ENCODE results near the gene LAMA3.

DNA sequence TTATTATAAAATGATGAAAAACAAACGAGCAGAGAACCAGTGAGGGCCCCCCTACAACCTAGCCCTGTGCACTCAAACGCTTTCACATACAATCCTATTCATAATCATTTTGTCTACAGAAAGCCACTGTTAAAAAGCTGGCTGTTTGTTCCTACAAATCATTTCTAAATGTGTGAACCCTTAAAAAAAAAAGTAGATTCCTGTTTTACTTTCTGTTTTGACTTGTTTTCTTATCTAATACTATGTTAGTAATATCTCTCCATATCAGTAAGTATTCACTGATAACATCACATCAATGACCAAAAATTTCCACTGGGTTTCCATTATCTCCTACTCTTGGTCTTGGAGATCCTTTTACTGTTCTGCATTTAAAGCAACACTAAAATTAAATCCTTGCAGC is 196.5 kb downstream of the LAMA3 start:
- TF ChIP-seq CTCF (conservative IDR thresholded peaks at IDR 0.05; ENCODE audit: low read depth in 2 of 2) (no peak), POLR2AphosphoS5 (IDR thresholded peaks at IDR 0.05; ENCODE audit: low read depth) (no peak), EZH2 (IDR thresholded peaks at IDR 0.05; ENCODE audit: low read depth, unreplicated experiment) (no peak), EZH2phosphoT487 (IDR thresholded peaks at IDR 0.05; ENCODE audit: unreplicated experiment) (no peak), CREB1 (CRISPR knock-in tag; IDR thresholded peaks at IDR 0.05; ENCODE audit: low read depth) (no peak), NANOG (IDR thresholded peaks at IDR 0.05; ENCODE audit: borderline replicate concordance) (no peak), ZNF331 (CRISPR knock-in tag; IDR thresholded peaks at IDR 0.05; ENCODE audit: low read depth) (no peak), JUNB (IDR thresholded peaks at IDR 0.05; ENCODE audit: unreplicated experiment) (no peak)
- TF ChIP-seq, protein P1, sequence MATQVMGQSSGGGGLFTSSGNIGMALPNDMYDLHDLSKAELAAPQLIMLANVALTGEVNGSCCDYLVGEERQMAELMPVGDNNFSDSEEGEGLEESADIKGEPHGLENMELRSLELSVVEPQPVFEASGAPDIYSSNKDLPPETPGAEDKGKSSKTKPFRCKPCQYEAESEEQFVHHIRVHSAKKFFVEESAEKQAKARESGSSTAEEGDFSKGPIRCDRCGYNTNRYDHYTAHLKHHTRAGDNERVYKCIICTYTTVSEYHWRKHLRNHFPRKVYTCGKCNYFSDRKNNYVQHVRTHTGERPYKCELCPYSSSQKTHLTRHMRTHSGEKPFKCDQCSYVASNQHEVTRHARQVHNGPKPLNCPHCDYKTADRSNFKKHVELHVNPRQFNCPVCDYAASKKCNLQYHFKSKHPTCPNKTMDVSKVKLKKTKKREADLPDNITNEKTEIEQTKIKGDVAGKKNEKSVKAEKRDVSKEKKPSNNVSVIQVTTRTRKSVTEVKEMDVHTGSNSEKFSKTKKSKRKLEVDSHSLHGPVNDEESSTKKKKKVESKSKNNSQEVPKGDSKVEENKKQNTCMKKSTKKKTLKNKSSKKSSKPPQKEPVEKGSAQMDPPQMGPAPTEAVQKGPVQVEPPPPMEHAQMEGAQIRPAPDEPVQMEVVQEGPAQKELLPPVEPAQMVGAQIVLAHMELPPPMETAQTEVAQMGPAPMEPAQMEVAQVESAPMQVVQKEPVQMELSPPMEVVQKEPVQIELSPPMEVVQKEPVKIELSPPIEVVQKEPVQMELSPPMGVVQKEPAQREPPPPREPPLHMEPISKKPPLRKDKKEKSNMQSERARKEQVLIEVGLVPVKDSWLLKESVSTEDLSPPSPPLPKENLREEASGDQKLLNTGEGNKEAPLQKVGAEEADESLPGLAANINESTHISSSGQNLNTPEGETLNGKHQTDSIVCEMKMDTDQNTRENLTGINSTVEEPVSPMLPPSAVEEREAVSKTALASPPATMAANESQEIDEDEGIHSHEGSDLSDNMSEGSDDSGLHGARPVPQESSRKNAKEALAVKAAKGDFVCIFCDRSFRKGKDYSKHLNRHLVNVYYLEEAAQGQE (IDR thresholded peaks at IDR 0.05; ENCODE audit: unreplicated experiment) = no peak
- TF ChIP-seq, protein P2, sequence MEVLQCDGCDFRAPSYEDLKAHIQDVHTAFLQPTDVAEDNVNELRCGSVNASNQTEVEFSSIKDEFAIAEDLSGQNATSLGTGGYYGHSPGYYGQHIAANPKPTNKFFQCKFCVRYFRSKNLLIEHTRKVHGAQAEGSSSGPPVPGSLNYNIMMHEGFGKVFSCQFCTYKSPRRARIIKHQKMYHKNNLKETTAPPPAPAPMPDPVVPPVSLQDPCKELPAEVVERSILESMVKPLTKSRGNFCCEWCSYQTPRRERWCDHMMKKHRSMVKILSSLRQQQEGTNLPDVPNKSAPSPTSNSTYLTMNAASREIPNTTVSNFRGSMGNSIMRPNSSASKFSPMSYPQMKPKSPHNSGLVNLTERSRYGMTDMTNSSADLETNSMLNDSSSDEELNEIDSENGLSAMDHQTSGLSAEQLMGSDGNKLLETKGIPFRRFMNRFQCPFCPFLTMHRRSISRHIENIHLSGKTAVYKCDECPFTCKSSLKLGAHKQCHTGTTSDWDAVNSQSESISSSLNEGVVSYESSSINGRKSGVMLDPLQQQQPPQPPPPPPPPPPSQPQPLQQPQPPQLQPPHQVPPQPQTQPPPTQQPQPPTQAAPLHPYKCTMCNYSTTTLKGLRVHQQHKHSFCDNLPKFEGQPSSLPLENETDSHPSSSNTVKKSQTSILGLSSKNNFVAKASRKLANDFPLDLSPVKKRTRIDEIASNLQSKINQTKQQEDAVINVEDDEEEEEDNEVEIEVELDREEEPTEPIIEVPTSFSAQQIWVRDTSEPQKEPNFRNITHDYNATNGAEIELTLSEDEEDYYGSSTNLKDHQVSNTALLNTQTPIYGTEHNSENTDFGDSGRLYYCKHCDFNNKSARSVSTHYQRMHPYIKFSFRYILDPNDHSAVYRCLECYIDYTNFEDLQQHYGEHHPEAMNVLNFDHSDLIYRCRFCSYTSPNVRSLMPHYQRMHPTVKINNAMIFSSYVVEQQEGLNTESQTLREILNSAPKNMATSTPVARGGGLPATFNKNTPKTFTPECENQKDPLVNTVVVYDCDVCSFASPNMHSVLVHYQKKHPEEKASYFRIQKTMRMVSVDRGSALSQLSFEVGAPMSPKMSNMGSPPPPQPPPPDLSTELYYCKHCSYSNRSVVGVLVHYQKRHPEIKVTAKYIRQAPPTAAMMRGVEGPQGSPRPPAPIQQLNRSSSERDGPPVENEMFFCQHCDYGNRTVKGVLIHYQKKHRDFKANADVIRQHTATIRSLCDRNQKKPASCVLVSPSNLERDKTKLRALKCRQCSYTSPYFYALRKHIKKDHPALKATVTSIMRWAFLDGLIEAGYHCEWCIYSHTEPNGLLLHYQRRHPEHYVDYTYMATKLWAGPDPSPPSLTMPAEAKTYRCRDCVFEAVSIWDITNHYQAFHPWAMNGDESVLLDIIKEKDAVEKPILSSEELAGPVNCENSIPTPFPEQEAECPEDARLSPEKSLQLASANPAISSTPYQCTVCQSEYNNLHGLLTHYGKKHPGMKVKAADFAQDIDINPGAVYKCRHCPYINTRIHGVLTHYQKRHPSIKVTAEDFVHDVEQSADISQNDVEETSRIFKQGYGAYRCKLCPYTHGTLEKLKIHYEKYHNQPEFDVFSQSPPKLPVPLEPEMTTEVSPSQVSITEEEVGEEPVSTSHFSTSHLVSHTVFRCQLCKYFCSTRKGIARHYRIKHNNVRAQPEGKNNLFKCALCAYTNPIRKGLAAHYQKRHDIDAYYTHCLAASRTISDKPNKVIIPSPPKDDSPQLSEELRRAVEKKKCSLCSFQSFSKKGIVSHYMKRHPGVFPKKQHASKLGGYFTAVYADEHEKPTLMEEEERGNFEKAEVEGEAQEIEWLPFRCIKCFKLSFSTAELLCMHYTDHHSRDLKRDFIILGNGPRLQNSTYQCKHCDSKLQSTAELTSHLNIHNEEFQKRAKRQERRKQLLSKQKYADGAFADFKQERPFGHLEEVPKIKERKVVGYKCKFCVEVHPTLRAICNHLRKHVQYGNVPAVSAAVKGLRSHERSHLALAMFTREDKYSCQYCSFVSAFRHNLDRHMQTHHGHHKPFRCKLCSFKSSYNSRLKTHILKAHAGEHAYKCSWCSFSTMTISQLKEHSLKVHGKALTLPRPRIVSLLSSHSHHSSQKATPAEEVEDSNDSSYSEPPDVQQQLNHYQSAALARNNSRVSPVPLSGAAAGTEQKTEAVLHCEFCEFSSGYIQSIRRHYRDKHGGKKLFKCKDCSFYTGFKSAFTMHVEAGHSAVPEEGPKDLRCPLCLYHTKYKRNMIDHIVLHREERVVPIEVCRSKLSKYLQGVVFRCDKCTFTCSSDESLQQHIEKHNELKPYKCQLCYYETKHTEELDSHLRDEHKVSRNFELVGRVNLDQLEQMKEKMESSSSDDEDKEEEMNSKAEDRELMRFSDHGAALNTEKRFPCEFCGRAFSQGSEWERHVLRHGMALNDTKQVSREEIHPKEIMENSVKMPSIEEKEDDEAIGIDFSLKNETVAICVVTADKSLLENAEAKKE (CRISPR knock-in tag; IDR thresholded peaks at IDR 0.05) = no peak
